ENCODE data around the gene SBNO2.
A peak's percentile ranks its signal among the peaks of the same experiment; 100 is the strongest.
"Not testable (repeated sequence)": the region's sequence is repeated elsewhere in the genome, so short reads cannot be mapped to it uniquely, and the experiment has no call there.

SBNO2 gene

GRCh38 chr19:1133471-1133929, 40.6 kb downstream of the SBNO2 start:
- no peak for FAIRE-seq

- no peak for FAIRE-seq
Measured at GRCh38 chr19:1132552-1133383, 41.3 kb downstream of the SBNO2 start.

- no peak for FAIRE-seq
Measured at GRCh38 chr19:1131718-1132551, 42.1 kb downstream of the SBNO2 start.

- FAIRE-seq = no peak
Measured at GRCh38 chr19:1130771-1131717, 43.0 kb downstream of the SBNO2 start.

GRCh38 chr19:1129535-1129934, 44.5 kb downstream of the SBNO2 start:
- FAIRE-seq = no peak

GRCh38 chr19:1129084-1129483, 45.0 kb downstream of the SBNO2 start:
- FAIRE-seq = not testable (repeated sequence)

- FAIRE-seq = no peak
Measured at GRCh38 chr19:1128106-1128505, 46.0 kb downstream of the SBNO2 start.

GRCh38 chr19:1126984-1127760, 46.9 kb downstream of the SBNO2 start:
- FAIRE-seq = no peak

- no peak for FAIRE-seq
Measured at GRCh38 chr19:1125601-1126467, 48.2 kb downstream of the SBNO2 start.

- FAIRE-seq = no peak
Measured at GRCh38 chr19:1123885-1124677, 50.0 kb downstream of the SBNO2 start.

GRCh38 chr19:1123381-1123780, 50.7 kb downstream of the SBNO2 start:
- FAIRE-seq = no peak

GRCh38 chr19:1122972-1123363, 51.1 kb downstream of the SBNO2 start:
- peak; percentile 3 for FAIRE-seq

GRCh38 chr19:1122021-1122971, 51.8 kb downstream of the SBNO2 start:
- no peak for FAIRE-seq

- FAIRE-seq = no peak
Measured at GRCh38 chr19:1121395-1121794, 52.7 kb downstream of the SBNO2 start.

- no peak for FAIRE-seq
Measured at GRCh38 chr19:1119475-1120217, 54.4 kb downstream of the SBNO2 start.

- FAIRE-seq = no peak
Measured at GRCh38 chr19:1118999-1119398, 55.1 kb downstream of the SBNO2 start.

- FAIRE-seq = no peak
Measured at GRCh38 chr19:1117654-1118053, 56.4 kb downstream of the SBNO2 start.
